NCI-H774 (cell line): ENCODE data around the gene DGLUCY.
"Not testable (repeated sequence)": the region's sequence is repeated elsewhere in the genome, so short reads cannot be mapped to it uniquely, and the experiment has no call there.

ENCODE experiments used
- DNase-seq: peaks from one replicate; lab custom pipeline; 2025; lab: John Stamatoyannopoulos, UW

DGLUCY gene

DNA sequence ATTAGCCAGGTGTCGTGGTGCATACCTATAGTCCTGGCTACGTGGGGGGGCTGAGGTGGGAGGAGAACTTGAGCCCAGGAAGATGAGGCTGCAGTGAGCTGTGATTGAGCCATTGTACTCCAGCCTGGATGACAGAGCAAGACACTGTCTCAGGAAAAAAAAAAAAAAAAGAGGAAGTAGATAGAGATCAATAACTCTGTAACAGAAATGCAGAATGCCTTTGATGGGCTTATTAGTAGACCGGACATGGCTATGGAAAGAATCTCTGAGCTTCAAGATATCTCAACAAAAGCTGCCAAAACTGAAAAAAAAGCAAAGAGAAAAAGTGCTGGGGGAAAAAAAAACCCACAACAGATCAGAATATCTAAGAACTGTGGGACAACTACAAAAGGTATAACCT is 93.1 kb downstream of the DGLUCY start:
- no peak for DNase-seq

DNA sequence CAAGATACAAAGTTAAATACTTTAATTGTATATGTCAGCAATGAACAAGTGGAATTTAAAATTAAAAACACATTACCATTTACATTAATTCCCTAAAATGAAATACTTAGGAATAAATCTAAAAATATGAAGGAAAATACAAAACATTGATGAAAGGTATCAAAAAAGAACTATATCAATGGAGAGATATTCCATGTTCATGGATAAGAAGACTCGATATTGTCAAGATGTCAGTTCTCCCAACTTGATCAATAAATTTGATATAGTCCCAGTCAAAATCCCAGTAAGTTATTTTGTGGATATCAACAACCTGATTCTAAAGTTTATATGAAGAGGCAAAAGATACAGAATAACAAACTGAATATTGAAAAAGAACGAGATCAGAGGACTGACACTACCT is 97.1 kb downstream of the DGLUCY start:
- no peak for DNase-seq

DNA sequence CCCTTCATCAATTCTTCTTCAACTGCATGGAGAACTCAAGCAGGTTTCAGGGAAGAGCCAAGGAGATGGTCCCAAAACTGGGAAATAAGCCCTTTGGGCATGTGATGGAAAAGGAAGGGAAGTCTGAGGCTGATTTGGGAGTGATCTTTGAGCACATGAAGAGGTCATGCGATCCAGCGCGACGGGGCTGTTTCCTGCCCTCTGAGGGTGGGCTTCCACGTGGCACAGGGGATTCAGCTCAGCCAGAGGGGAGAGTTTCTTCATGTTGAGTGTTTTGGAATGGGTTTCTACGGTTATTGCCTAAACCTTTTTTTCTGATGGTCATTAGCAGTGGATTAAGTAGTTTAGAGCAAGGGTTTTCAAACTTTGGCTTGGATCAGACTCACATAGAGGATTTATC is 100.4 kb downstream of the DGLUCY start:
- no peak for DNase-seq

DNA sequence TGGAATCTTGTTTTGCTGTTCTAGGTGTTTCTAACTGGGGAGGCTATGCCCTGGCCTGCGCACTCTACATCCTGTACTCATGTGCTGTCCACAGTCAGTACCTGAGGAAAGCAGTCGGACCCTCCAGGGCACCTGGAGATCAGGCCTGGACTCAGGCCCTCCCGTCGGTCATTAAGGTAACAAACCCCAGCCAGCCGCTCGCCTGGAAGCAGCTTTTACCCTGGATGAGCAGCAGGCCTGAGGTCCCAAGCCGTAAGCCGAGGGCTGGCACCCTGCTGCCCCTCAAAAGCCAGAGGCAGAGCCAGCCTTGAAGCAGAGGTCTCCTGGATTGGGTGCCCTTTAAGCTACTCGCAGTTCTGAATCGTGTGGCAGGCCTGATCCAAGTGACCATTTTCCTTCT is 101.5 kb downstream of the DGLUCY start:
- DNase-seq = no peak

DNA sequence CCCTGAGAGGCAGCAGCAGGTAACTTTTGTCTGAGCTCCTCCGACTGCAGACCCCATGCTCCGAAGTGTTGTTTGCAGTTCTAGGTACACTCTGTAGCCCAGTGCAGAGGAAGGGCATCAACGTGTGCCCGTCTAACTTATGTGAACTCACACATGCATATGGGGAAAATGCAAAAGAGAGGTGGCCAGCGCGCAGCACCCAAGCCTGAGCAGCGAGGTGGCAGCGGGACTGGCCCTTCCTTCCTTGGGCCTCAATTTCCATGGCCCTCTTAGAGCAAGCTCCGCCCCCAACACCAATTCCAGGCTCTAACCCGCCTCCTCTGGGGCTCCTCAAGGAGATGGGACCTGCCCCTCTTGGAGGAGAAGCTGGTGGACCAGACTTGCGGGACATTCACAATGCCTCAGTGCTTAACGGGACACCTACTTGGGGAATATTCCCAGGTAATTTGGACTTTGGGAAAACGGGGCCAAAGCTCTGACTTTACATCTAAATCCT is 102.9 kb downstream of the DGLUCY start:
- DNase-seq = no peak

DNA sequence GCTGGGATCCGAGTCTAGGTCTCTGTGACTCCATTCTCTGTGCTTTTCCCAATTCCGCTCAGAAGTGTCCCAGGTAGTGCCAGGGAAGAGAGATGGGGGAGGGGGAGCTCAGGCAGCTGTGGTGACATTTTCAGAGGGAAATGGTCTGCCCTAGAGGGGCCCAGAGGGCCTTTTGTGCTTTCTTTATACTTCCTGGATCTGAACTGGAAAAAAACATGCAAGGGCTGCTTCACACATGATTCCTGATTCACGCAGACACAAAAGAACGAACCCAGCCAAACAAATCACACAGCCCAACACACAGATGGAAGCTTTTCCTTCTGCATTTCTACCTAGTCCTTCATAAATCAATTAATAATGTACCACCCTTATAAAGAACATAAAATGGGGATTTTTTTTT is 104.1 kb downstream of the DGLUCY start:
- no peak for DNase-seq

DNA sequence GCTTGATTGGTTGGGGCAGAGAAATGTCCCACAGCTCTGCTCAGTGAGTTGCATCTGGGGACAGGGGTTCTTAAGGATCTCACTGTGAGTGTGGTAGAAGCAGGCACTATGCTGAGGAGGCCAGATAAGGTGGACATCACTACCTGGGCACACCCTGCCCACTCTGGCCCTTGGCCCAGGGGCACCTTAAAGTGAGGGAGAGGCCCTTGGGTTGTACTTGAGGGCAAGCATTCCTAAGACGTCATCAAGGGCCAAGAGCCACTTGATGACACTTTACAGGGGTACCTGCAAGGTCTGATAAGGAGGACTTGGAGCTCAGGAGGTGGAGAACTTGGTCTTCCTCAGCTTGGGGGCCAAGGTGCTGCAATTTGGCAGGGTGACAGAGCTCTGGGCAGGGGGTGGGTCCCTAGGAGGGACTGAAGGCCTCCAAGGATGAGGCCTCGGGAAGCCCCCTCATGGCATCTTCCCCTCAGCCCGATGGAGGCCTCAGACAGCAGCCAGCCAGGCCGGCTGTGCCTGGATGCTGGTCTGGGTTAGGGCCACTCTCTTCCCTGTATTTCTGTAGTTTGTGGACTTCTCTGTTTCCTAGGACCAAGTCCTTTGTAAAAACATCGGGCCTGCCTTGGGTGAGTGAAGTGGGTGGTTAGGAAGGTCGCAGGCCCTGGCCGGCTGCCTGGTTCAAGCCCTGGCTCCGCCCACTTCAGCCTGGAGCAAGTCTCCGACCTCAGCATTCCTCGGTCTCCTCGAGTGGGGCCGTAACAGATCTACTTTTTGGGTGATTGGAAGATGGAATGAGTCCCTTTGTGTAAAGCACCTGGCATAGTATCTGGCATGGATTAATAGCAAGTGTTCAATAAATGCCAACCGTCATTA is 105.9 kb downstream of the DGLUCY start:
- no peak for DNase-seq

DNA sequence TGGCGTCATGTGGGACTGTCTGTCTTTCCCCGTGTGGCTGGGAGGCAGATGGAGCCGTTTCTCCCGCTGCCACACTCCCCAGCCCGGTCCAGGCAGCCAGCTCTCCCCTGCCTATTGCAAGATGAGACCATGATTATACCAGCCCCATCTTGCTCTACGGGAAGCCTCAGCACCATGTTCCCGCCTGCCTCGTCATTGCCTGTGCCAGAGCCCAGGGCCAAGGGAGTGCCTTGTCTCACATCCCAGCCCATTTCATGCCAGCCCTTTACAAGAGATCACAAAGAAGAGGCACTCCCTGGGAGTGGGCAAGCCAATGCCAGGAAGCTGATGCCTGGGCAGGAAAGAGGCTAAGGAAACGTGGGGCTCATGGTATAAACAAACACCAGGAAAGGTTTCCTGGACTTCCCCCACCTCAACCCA is 106.7 kb downstream of the DGLUCY start:
- DNase-seq = no peak

DNA sequence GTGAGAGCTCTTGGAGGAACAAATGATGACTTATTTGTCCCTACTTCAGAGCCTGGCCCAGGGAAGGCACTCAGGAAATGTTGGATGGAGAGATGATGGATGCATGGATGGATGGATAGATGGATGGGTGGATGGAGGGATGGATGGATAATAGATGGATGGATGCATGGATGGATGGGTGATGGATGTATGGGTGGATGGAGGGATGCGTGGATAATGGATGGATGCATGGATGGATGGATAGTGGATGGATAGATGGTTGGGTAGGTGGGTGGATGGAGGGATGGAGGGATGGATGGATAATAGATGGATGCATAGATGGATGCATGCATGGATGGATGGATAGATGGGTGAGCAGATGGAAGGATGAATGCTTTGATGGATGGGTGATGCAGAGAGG is 107.4 kb downstream of the DGLUCY start:
- no peak for DNase-seq

DNA sequence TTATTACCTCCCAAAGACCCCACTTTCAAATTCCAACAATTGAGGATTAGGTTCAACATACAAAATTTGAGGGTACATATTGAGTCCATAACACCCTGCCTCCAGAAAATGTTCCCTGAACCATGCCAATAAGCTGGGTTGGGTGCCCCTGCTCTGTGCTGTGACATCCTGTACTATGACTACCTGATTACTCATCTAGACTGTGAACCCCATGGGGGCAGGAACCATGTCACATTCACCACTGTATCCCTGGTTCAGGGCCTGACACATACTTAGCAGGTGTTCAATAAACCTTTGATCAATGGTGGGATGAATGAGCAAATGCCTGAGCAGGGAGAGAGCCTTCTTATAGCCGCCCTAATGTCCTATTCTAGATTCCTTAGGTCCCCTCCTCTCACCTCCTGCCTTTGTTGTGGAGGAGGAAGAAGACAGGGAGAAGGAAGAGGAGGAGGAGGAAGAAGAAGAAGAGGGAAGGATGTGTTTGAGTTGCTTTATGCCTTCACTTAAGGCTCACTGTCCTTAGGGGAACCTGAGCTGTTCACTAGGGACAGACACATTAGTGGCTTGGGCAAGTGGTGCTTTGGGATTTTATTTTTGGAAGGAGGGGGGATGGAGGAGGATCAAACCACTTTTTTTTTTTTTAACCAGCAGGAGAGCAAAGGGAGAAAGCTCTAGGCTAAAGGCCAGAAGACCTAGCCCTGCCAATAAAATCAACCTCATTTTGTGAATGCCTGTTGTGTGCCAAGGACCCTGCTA is 109.3 kb downstream of the DGLUCY start:
- no peak for DNase-seq

DNA sequence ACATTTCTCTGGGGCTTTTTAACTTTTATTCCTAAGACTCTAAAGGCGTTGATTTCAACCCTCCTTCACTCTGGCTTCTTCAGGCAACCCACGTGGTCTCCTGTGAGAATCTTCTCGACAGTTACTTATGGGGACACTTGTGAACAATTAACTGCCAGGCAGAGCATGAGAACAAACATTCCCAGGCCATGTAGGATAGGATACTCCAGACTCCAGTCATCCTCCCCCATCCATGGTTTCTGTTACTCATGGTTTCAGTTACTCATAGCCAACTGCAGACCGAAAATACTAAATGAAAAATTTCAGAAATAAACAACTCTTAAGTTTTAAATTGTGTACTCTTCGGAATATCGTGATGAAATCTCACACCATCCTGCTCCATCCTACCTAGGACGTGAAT is 111.2 kb downstream of the DGLUCY start:
- no peak for DNase-seq

DNA sequence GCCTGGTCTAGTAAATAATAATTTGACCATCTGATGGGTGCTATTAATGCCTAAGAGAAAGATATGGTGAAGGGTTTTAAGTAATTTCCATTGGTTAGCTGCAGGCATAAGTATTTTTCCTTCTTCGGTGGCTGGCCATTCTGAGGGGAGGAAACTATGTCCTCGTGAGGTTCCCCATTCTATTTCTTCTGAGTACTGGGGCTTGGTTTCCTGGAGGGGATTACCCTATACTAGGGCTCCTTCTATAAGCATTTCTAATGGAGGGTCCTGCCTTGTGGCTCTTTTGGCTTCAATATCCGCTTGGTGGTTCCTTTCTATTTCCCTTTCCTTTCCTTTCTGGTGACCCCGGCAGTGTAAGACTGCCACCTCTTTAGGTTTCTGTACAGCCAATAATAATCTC is 112.5 kb downstream of the DGLUCY start:
- not testable (repeated sequence) for DNase-seq

DNA sequence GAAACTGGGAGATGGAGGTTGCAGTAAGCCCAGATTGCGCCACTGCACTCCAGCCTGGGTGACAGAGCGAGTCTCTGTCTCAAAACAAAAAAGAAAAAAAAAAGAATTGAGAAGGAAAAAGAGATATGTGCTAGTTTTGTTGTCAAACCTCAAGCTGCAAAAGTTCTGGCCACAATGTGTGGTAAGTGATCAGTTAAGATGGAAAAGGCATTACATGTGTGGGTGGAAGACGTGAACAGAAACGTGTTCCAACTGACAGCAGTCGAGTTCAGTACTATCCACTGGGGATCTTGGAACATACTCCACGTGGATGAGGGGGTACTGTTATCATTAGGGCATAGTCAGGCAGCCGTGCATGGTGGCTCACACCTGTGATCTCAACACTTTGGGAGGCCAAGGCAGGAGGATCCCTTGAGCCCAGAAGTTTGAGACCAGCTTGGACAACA is 113.3 kb downstream of the DGLUCY start:
- no peak for DNase-seq

DNA sequence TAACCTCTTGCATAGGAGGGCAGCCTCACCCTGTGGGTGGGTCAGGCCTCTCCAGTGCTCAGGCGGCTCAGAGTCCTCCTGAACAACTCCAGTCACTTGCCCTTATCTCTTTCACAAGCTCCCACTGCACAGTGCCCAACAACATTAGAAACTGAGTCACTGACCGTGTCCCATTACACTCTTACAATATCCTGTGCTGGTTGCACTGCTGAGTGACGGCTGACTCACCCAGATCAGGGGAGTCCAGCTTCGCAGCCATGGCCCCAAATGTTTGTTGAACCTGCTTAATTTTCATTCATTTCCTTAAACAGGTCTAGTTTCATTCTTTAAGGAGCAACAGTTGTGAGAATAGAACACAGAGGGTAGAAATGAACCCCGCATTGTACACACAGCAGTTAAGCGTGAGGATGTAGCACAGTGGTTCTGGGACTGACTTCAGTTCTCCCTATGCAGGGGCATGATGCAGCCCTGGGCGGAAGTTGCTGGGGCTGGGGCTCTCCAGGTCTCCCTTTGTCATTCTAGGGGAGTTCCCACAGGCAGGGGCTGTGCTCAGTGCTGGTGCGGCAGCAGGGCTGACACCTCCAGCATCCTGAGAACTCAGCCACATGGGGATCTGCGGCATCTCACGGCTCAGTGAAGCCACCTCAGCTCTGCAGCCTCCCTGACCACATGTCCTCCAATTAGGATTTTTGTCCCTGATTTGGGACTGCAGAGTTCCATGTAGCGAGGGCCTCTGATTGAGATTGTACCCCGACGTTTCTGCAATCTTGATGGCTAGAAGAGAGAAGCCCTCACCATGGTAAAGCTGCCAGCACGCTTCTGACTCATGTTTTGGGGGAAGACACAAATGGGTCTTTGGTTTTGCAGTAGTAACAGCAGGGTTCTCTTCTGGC is 114.5 kb downstream of the DGLUCY start:
- DNase-seq = no peak

DNA sequence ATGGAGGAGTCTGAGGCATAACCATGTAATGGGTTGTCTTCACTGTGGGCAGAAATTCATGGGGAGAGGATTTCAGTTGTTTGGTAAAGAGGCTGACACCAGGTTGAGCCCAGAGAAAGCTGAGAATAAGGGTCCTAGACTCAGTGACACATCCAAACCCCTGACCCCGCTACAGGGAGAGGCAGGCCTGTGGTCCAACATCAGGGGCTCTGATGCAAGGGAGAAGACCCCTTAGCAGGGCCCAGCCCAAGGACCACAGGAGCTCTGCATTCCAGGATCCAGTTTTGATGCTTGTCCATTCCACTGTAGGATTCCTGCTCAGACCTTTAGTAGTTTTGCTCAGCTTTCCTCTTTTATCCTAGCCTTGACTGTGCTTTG is 115.1 kb downstream of the DGLUCY start:
- no peak for DNase-seq

DNA sequence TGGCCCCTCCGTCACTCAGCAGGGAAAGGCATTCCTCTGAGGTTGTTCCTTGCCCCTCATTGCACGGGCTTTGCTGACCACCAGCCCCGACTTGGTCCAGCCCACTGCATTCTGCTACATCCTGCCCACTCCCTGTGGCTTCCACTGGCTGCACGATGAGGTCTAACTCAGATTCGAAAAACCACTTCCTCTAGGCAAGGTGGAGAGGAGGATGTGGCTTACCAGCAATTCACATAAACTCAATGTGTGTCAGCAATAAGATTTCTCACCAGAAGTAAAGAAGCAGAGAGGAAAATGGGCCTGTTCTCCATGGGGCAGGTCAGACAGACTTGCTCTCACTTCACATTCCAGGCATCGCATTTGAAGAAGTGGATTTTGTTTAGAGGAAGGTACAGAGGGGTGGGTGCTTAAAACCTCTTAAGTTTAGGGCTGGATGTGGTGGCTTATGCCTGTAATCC is 115.9 kb downstream of the DGLUCY start:
- DNase-seq = no peak

DNA sequence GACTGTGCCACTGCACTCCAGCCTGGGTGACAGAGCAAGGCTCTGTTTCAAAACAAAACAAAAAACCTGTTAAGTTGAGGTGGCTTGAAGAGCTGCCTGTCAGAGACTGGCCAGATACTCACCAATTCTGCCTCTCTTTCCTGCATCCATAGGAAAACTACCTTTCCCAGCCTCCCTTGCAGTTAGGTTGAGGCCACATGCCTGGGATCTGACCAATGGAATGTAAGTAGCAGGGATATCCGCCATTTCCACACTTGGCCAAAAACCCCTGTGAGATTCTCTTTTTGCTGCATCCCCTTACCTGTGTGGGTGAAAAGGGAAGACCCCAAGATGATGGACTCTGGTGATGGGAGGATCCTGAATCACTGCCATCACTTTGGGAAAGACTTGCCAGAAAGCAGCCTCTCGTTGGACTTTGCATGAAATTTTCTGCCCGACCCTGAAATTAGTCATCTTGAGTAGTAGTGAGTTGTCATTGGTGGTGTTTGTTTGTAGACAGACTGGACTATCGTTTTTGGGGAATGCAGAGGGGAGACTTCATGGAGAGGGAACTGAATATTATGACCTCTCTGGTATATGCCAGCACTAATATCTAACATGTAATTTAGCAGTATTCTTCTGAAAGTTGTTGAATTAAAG is 116.6 kb downstream of the DGLUCY start:
- no peak for DNase-seq

DNA sequence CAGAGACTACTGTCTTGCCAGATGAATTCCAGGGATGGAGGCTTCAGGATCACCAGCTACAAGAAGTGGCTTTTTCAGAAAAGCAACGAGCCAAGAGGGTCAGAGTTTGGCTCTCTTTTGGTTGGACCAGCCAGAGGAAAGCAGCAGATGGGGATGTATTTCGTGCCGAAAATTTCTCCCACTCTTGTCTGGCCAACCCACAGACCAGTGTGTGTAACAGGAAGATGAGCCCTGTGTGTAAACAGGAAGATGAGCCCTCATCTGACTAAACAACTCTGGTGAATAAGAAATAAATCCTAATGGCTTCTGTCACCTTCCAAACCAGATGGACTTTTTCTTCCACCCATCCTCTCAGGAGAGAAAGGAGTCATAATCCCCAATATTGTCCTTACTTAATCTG is 117.6 kb downstream of the DGLUCY start:
- no peak for DNase-seq

DNA sequence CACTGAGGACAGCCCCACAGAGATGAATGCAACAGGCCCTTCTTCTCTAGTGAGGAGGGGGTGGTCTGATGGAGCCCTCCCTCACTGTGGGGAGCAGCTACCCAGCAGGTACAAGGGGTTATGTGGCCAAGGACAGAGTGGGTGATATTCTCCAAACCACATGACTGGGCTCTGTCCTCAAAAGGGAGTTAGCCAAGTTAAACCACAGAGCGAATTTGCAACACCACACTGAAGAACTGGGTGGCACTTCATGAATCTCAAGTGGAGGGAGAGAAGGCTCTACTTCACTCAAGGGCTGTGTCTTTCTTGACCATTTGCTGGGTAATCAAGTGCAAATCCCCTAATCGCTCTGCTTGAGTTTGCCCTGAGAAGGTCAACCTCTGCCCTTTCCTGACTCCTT is 118.2 kb downstream of the DGLUCY start:
- no peak for DNase-seq

DNA sequence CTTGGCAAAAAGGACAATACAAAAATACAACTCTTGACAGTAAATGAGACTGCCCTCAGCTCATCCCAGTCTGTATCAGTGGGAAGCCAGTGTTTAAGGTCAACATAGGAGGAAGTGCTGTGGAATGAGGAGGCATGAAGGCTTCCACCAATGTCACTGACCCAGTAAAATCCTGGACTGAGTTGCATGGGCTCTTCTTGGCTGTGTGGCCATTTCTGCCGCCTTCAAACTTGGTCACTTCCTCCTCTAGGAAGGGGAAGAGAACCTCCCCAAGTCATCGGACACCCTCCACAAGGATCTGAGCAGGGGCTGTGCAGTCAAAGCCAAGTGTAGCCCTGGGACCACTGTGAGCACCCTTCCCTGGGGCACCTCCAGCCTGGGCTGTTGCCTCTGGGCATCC is 118.7 kb downstream of the DGLUCY start:
- DNase-seq = no peak

DNA sequence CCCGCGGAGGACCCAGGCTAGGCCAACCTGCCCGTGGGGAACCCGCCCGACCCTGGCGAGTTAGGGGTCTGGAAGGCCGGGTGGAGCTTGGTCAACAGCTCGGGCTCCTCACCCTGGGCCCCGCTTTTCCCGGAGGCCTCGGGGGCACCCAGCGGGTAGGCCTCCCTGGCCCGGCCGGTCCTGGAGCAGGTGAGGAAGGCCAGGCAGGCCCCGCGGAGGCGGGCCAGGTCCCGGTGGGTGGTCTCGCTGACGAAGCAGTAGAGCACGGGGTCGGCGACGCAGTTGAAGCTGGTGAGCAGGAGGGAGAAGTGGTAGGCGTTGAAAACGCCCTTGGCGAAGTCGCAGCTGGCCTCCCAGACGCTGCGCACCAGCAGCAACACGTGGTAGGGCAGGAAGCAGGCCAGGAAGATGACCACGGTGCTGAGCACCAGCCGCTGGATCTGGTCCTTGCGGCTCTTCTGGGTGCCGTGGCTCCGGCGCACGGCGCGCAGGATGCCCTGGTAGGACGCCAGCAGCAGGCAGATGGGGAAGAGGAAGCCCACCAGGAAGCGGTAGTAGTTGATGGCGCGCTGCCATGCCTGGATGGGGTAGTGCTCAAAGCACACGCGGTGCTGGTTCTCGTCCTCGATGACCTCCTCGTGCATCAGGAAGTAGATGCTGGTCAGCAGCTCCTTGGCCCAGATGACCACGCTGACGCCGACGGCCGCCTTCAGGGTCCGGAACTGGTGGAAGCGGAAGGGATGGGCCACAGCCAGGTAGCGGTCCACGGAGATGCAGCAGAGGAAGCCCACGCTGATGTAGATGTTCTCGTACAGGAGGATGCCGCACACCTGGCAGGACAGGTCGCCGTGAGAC is 120.3 kb downstream of the DGLUCY start:
- DNase-seq = no peak
